Naive B cell (primary cell): Measurements from ENCODE around the gene MRPL11. TPM values are rescaled to one million over a fixed set of nuclear protein-coding genes. Genes with fewer than 3 reads are reported as not detected.
A peak's percentile ranks its signal among the peaks of the same experiment; 100 is the strongest.
"Not testable (repeated sequence)": the region's sequence is repeated elsewhere in the genome, so short reads cannot be mapped to it uniquely, and the experiment has no call there.

Source experiments
- ATAC-seq, 2 donors: fragments of 150-1000 bp; cut with Tn5 transposase; 2 replicates each; pipeline ENCODE4 v1.10.0; 2021; ENCODE audit warnings: low read depth in 2 of 2, mild to moderate bottlenecking in 2 of 2, moderate library complexity in 2 of 2
- DNase-seq: peaks from one replicate; pipeline ENCODE4 v3.0.0; 2022
- H3K27ac Mint-ChIP-seq, 6 donors: one replicate each; pipeline ENCODE4 v1.8.0; 2020 to 2022; ENCODE audit warnings: mild to moderate bottlenecking in 6 of 6, mixed read lengths in 6 of 6, moderate library complexity in 5 of 6, inconsistent platforms in 2 of 6
- H3K27me3 Mint-ChIP-seq, 3 donors: one replicate each; pipeline ENCODE4 v1.8.0; 2021 to 2022; ENCODE audit warnings: mixed read lengths in 3 of 3, mild to moderate bottlenecking in 1 of 3
- H3K36me3 Mint-ChIP-seq, 2 donors: one replicate each; pipeline ENCODE4 v1.8.0; 2020 to 2022; ENCODE audit warnings: mixed read lengths in 2 of 2, inconsistent platforms in 1 of 2, mild to moderate bottlenecking in 1 of 2
- H3K4me1 Mint-ChIP-seq, 3 donors: one replicate each; pipeline ENCODE4 v1.8.0; 2020 to 2022; ENCODE audit warnings: mixed read lengths in 3 of 3, inconsistent platforms in 1 of 3, mild to moderate bottlenecking in 1 of 3, moderate library complexity in 1 of 3
- H3K4me3 Mint-ChIP-seq, 8 donors: one replicate each; pipeline ENCODE4 v1.8.0; 2020 to 2022; ENCODE audit warnings: mild to moderate bottlenecking in 8 of 8, mixed read lengths in 8 of 8, moderate library complexity in 8 of 8, inconsistent platforms in 2 of 8
- H3K9me3 Mint-ChIP-seq, 7 donors: one replicate each; pipeline ENCODE4 v1.8.0; 2020 to 2022; ENCODE audit warnings: mixed read lengths in 7 of 7, mild to moderate bottlenecking in 5 of 7, inconsistent platforms in 2 of 7, moderate library complexity in 1 of 7
- polyA plus RNA-seq, 6 donors: library from polyadenylated mRNA; unstranded; fragments of 300-500 nt; fragmentation: Illumina TruSeq; gene quantifications; one replicate each; pipeline ENCODE4 v1.2.3, GENCODE V29; 2021; ENCODE audit warnings: low read depth in 6 of 6

The MRPL11 gene
- polyA plus RNA-seq, 6 donors from 2014 or later: 69.1 to 95.1 (median 75.1) TPM

DNA sequence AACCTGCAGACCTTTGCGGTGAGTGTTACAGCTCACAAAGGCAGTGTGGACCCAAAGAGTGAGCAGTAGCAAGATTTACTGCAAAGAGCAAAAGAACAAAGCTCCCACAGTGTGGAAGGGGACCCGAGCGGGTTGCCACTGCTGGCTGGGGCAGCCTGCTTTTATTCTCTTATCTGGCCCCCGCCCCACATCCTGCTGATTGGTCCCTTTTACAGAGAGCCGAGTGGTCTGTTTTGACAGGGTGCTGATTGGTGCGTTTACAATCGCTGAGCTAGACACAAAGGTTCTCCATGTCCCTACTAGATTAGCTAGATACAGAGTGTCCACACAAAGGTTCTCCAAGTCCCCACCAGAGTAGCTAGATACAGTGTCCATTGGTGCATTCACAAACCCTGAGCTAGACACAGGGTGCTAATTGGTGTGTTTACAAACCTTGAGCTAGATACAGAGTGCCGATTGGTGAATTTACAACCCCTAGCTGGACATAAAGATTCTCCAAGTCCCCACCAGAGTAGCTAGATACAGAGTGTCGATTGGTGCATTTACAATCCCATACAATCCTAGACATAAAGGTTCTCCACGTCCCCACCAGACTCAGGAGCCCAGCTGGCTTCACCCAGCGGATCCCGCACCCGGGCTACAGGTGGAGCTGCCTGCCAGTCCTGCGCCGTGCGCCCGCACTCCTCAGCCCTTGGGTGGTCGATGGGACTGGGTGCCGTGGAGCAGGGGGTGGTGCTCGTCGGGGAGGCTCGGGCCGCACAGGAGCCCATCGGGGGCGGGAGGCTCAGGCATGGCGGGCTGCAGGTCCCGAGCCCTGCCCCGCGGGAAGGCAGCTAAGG lies 1.7 kb upstream of the MRPL11 start:
- not testable (repeated sequence) for DNase-seq, H3K4me3 Mint-ChIP-seq, H3K27ac Mint-ChIP-seq, H3K27me3 Mint-ChIP-seq, ATAC-seq
- Mint-ChIP-seq H3K4me1 (peaks cover 14 to 17% (median 15%) of the 10 kb centered on the region in 3 donors), H3K36me3 (peaks cover 14 to 21% of the 10 kb centered on the region in 2 donors), H3K9me3 (peaks cover 8 to 21% (median 14%) of the 10 kb centered on the region in 7 donors)

- H3K4me3 Mint-ChIP-seq: peak overlapping the region; percentile 76 to 98 (median 93)
- H3K27ac Mint-ChIP-seq: peak overlapping the region in 4 of 6 donors; percentile 92 to 99 (median 98)
- no peaks in the 10 kb centered on the region for H3K27me3 Mint-ChIP-seq
- peaks cover 15 to 16% of the 10 kb centered on the region in 2 donors for H3K36me3 Mint-ChIP-seq
- peaks cover 0 to 8% (median 5%) of the 10 kb centered on the region in 7 donors for H3K9me3 Mint-ChIP-seq
- no peak for DNase-seq
- ATAC-seq: no peak
- H3K4me1 Mint-ChIP-seq: peaks cover 14 to 17% (median 15%) of the 10 kb centered on the region in 3 donors
Observed at GRCh38 chr11:66437979-66438503, 607 bp downstream of the MRPL11 start.

GRCh38 chr11:66432597-66432996 lies 6.1 kb downstream of the MRPL11 start:
- H3K9me3 Mint-ChIP-seq: no peaks in the 10 kb centered on the region
- no peaks in the 10 kb centered on the region for H3K27me3 Mint-ChIP-seq
- H3K36me3 Mint-ChIP-seq: peaks cover 14 to 21% of the 10 kb centered on the region in 2 donors
- no peak overlapping the region for H3K27ac Mint-ChIP-seq
- H3K4me3 Mint-ChIP-seq: no peak overlapping the region
- DNase-seq (no peak), ATAC-seq (no peak)
- H3K4me1 Mint-ChIP-seq: peaks cover 0 to 8% (median under 1%) of the 10 kb centered on the region in 3 donors

DNA sequence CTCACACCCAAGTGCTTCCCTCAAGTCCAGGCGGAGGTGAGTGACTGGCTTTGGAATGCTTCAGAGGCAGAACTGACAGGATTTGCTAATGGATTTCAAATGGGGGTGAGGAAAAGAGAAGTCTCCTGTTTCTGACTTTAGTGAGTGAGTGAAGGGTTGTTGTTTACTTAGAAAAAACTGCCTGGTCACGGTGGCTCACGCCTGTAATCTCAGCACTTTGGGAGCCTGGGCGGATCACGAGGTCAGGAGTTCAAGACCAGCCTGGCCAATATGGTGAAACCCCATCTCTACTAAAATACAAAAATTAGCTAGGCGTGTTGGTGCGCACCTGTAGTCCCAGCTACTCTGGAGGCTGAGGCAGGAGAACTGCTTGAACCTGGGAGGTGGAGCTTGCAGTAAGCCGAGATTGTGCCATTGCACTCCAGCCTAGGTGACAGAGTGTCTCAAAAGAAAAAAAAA lies 6.7 kb downstream of the MRPL11 start:
- H3K36me3 Mint-ChIP-seq: peaks cover 14 to 21% of the 10 kb centered on the region in 2 donors
- not testable (repeated sequence) for H3K4me3 Mint-ChIP-seq, H3K27me3 Mint-ChIP-seq, ATAC-seq, H3K9me3 Mint-ChIP-seq, H3K4me1 Mint-ChIP-seq, H3K27ac Mint-ChIP-seq, DNase-seq

GRCh38 chr11:66431287-66431686 lies 7.4 kb downstream of the MRPL11 start:
- H3K36me3 Mint-ChIP-seq: peaks cover 8 to 19% of the 10 kb centered on the region in 2 donors
- H3K4me1 Mint-ChIP-seq, H3K9me3 Mint-ChIP-seq, H3K27me3 Mint-ChIP-seq, DNase-seq, H3K4me3 Mint-ChIP-seq, ATAC-seq, H3K27ac Mint-ChIP-seq: not testable (repeated sequence)

GRCh38 chr11:66429983-66430602 lies 8.6 kb downstream of the MRPL11 start:
- peaks cover 0 to 4% (median 0%) of the 10 kb centered on the region in 3 donors for H3K4me1 Mint-ChIP-seq
- H3K9me3 Mint-ChIP-seq: no peaks in the 10 kb centered on the region
- H3K27me3 Mint-ChIP-seq: no peaks in the 10 kb centered on the region
- no peak overlapping the region for H3K27ac Mint-ChIP-seq
- peak; percentile 71 to 75 for ATAC-seq
- peak overlapping the region in 1 of 8 donors; percentile 15 for H3K4me3 Mint-ChIP-seq
- H3K36me3 Mint-ChIP-seq: peaks cover 3 to 11% of the 10 kb centered on the region in 2 donors
- peak; percentile 39 for DNase-seq

- H3K27me3 Mint-ChIP-seq: no peaks in the 10 kb centered on the region
- ATAC-seq (no peak), DNase-seq (no peak)
- H3K27ac Mint-ChIP-seq: no peak overlapping the region
- H3K4me3 Mint-ChIP-seq: no peak overlapping the region
- no peaks in the 10 kb centered on the region for H3K9me3 Mint-ChIP-seq
- H3K36me3 Mint-ChIP-seq: peaks cover 0 to 9% of the 10 kb centered on the region in 2 donors
- H3K4me1 Mint-ChIP-seq: peaks cover 0 to 4% (median 0%) of the 10 kb centered on the region in 3 donors
Observed at GRCh38 chr11:66428933-66429332, 9.7 kb downstream of the MRPL11 start.

DNA sequence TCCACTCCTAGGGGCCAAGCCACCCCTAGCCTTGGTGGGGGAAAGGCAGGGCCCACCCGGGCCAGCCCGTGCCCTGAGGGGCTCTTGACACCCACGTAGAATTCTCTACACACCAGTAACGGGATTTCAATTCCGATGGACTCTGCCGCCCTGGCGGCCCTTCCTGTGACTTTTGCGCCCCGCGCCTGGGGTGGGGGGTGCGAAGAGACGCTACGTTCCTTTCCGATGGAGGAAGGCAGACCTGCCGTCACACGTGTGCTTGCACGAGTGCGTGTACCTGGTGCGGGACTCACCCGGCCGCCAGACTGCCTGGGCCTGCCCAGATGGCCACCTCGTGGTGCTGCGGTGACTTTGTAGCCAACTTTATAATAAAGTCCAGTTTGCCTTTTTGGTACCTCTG lies 12.3 kb downstream of the MRPL11 start:
- no peak for DNase-seq
- Mint-ChIP-seq H3K27ac (no peak overlapping the region), H3K27me3 (peaks cover 0 to 5% (median 0%) of the 10 kb centered on the region in 3 donors), H3K36me3 (peaks cover 0 to 3% of the 10 kb centered on the region in 2 donors), H3K9me3 (peaks cover 0 to 2% (median 0%) of the 10 kb centered on the region in 7 donors), H3K4me3 (no peak overlapping the region), H3K4me1 (peaks cover 0 to 7% (median 4%) of the 10 kb centered on the region in 3 donors)
- no peak for ATAC-seq

- peaks cover 0 to 10% (median 2%) of the 10 kb centered on the region in 7 donors for H3K9me3 Mint-ChIP-seq
- peaks cover 0 to 20% of the 10 kb centered on the region in 2 donors for H3K36me3 Mint-ChIP-seq
- peak overlapping the region in 4 of 6 donors; percentile 16 to 80 (median 58) for H3K27ac Mint-ChIP-seq
- H3K4me3 Mint-ChIP-seq: peak overlapping the region in 3 of 8 donors; percentile 37 to 41 (median 38)
- H3K4me1 Mint-ChIP-seq: peaks cover 3 to 19% (median 5%) of the 10 kb centered on the region in 3 donors
- peaks cover 31 to 32% (median 31%) of the 10 kb centered on the region in 3 donors for H3K27me3 Mint-ChIP-seq
- DNase-seq (peak; percentile 80), ATAC-seq (peak; percentile 58 to 68)
Observed at GRCh38 chr11:66421492-66422205, 17.0 kb downstream of the MRPL11 start.

- peaks cover 3 to 19% (median 5%) of the 10 kb centered on the region in 3 donors for H3K4me1 Mint-ChIP-seq
- peaks cover 0 to 10% (median 2%) of the 10 kb centered on the region in 7 donors for H3K9me3 Mint-ChIP-seq
- no peak for DNase-seq
- H3K27me3 Mint-ChIP-seq: peaks cover 38 to 40% (median 39%) of the 10 kb centered on the region in 3 donors
- H3K4me3 Mint-ChIP-seq: peak within 1 kb of the TSS in 3 of 8 donors; percentile 37 to 41 (median 38)
- no peak for ATAC-seq
- peaks cover 0 to 20% of the 10 kb centered on the region in 2 donors for H3K36me3 Mint-ChIP-seq
- peak within 1 kb of the TSS in 4 of 6 donors; percentile 16 to 59 (median 43) for H3K27ac Mint-ChIP-seq
Observed at GRCh38 chr11:66420671-66421476, 17.8 kb downstream of the MRPL11 start, which contains the start of gene NPAS4. Gene NPAS4 (plus strand): TSS chr11:66421035. CDS start chr11:66421180, 145 bp downstream.

GRCh38 chr11:66419825-66420224 lies 18.8 kb downstream of the MRPL11 start:
- peak overlapping the region in 1 of 8 donors; percentile 65 for H3K4me3 Mint-ChIP-seq
- peaks cover 49 to 50% (median 50%) of the 10 kb centered on the region in 3 donors for H3K27me3 Mint-ChIP-seq
- peak overlapping the region in 1 of 6 donors; percentile 97 for H3K27ac Mint-ChIP-seq
- H3K4me1 Mint-ChIP-seq: peaks cover 3 to 19% (median 5%) of the 10 kb centered on the region in 3 donors
- H3K9me3 Mint-ChIP-seq: peaks cover 0 to 10% (median 2%) of the 10 kb centered on the region in 7 donors
- ATAC-seq (no peak), DNase-seq (no peak)
- H3K36me3 Mint-ChIP-seq: peaks cover 0 to 20% of the 10 kb centered on the region in 2 donors

GRCh38 chr11:66418986-66419308 lies 19.7 kb downstream of the MRPL11 start:
- H3K27ac Mint-ChIP-seq: peak overlapping the region in 3 of 6 donors; percentile 30 to 94 (median 62)
- DNase-seq (no peak), ATAC-seq (no peak)
- peaks cover 0 to 10% (median 2%) of the 10 kb centered on the region in 7 donors for H3K9me3 Mint-ChIP-seq
- no peak overlapping the region for H3K4me3 Mint-ChIP-seq
- peaks cover 58 to 59% (median 58%) of the 10 kb centered on the region in 3 donors for H3K27me3 Mint-ChIP-seq
- H3K4me1 Mint-ChIP-seq: peaks cover 3 to 19% (median 5%) of the 10 kb centered on the region in 3 donors
- peaks cover 0 to 20% of the 10 kb centered on the region in 2 donors for H3K36me3 Mint-ChIP-seq
